Stimulated activated CD4-positive, alpha-beta T cell treated with anti-CD3 and anti-CD28 coated beads, Interleukin-1b, Interleukin-23, amount 100 ng/mL, for 1 hour (primary cell): ENCODE measurements around the gene SMARCE1.

Experiments used
- DNase-seq, 2 donors: peaks; one replicate each; pipeline ENCODE4 v3.0.0-alpha.2; 2020; ENCODE audit warnings: low read depth in 2 of 2

Gene SMARCE1

GRCh38 chr17:40647624-40648383, at the start of gene SMARCE1:
Gene SMARCE1 (minus strand): TSS chr17:40647818. CDS start chr17:40645802, 2,016 bp downstream.
- peak; percentile 24 to 40 for DNase-seq

GRCh38 chr17:40697297-40697696, 49.7 kb upstream of the SMARCE1 start:
- DNase-seq = no peak

- no peak for DNase-seq
These were observed 49.0 kb upstream of the SMARCE1 start for GRCh38 chr17:40696651-40697072.

GRCh38 chr17:40695874-40696472, 48.4 kb upstream of the SMARCE1 start:
- no peak for DNase-seq

- no peak for DNase-seq
These were observed 47.0 kb upstream of the SMARCE1 start for GRCh38 chr17:40694584-40694983.

GRCh38 chr17:40687106-40687505, 39.5 kb upstream of the SMARCE1 start:
- DNase-seq = no peak

- no peak for DNase-seq
These were observed 38.6 kb upstream of the SMARCE1 start for GRCh38 chr17:40686192-40686591.

GRCh38 chr17:40680998-40681397, 33.4 kb upstream of the SMARCE1 start:
- DNase-seq = no peak

- no peak for DNase-seq
These were observed 31.9 kb upstream of the SMARCE1 start for GRCh38 chr17:40679523-40679907.

GRCh38 chr17:40678902-40679522, 31.4 kb upstream of the SMARCE1 start:
- DNase-seq = no peak

- DNase-seq = no peak
These were observed 28.3 kb upstream of the SMARCE1 start for GRCh38 chr17:40675905-40676304.

- no peak for DNase-seq
These were observed 25.0 kb upstream of the SMARCE1 start for GRCh38 chr17:40672654-40673053.

- no peak for DNase-seq
These were observed 23.7 kb upstream of the SMARCE1 start for GRCh38 chr17:40671282-40671681.

GRCh38 chr17:40666331-40666730, 18.7 kb upstream of the SMARCE1 start:
- DNase-seq = no peak

- no peak for DNase-seq
These were observed 17.1 kb upstream of the SMARCE1 start, which contains the start of gene KRT222 for GRCh38 chr17:40664582-40665333. Gene KRT222 (minus strand): TSS chr17:40665177. CDS start chr17:40665099, 78 bp downstream.

GRCh38 chr17:40663252-40663651, 15.6 kb upstream of the SMARCE1 start:
- DNase-seq = no peak

GRCh38 chr17:40659911-40660310, 12.3 kb upstream of the SMARCE1 start:
- no peak for DNase-seq

- DNase-seq = no peak
These were observed 10.8 kb upstream of the SMARCE1 start for GRCh38 chr17:40658396-40658795.

GRCh38 chr17:40651939-40652338, 4.3 kb upstream of the SMARCE1 start:
- no peak for DNase-seq

- DNase-seq = no peak
These were observed 858 bp upstream of the SMARCE1 start for GRCh38 chr17:40648384-40648968.

- peak in 1 of 2 donors; percentile 17 for DNase-seq
These were observed 611 bp downstream of the SMARCE1 start for GRCh38 chr17:40646791-40647623.
